HEK293T (cell line): Measurements from ENCODE around the gene SELE.

Source experiments
- CTCF ChIA-PET: fragments of 350-600 bp; formaldehyde crosslinking; extraction: SDS; loops from one replicate; lab custom pipeline; 2021; ENCODE audit warnings: antibody characterized with exemption, inconsistent platforms; lab: Yijun Ruan, JAX
- POLR2A ChIA-PET: fragments of 350-600 bp; formaldehyde crosslinking; extraction: SDS; loops from one replicate; lab custom pipeline; 2020; ENCODE audit warnings: antibody characterized with exemption, inconsistent platforms; lab: Yijun Ruan, JAX
- DNase-seq: peaks from one replicate; pipeline ENCODE4 v3.0.0; 2012; ENCODE audit warnings: mixed read lengths; ENCODE audit errors: extremely low spot score
- ARNT ChIP-seq: fragments of 450-650 bp; IDR thresholded peaks from 2 replicates; pipeline ENCODE4 v1.6.1; 2017; ENCODE audit warnings: mild to moderate bottlenecking
- BHLHE40 ChIP-seq: fragments of 450-650 bp; IDR thresholded peaks from 2 replicates; pipeline ENCODE4 v1.6.1; 2016; ENCODE audit warnings: mild to moderate bottlenecking, moderate library complexity, borderline replicate concordance
- CTBP1 ChIP-seq: fragments of 450-650 bp; IDR thresholded peaks from 2 replicates; pipeline ENCODE4 v1.6.1; 2016; ENCODE audit warnings: borderline replicate concordance
- ELF4 ChIP-seq: fragments of 450-650 bp; IDR thresholded peaks from 2 replicates; pipeline ENCODE4 v1.6.1; 2017; ENCODE audit warnings: antibody characterized with exemption
- FOXA1 ChIP-seq: fragments of 450-650 bp; IDR thresholded peaks from 2 replicates; pipeline ENCODE4 v1.6.1; 2016; ENCODE audit warnings: mild to moderate bottlenecking
- FOXK2 ChIP-seq: fragments of 450-650 bp; IDR thresholded peaks from 2 replicates; pipeline ENCODE4 v1.6.1; 2016; ENCODE audit warnings: mild to moderate bottlenecking
- FOXM1 ChIP-seq: fragments of 450-650 bp; IDR thresholded peaks from 2 replicates; pipeline ENCODE4 v1.6.1; 2017; ENCODE audit warnings: mild to moderate bottlenecking, borderline replicate concordance
- HDGF ChIP-seq: fragments of 450-650 bp; IDR thresholded peaks from 2 replicates; pipeline ENCODE4 v1.6.1; 2017; ENCODE audit warnings: antibody characterized with exemption, borderline replicate concordance
- L3MBTL2 ChIP-seq: fragments of 450-650 bp; conservative IDR thresholded peaks from 2 replicates; pipeline ENCODE4 v1.6.1; 2016; ENCODE audit warnings: mild to moderate bottlenecking
- LEF1 ChIP-seq: fragments of 450-650 bp; IDR thresholded peaks from 2 replicates; pipeline ENCODE4 v1.6.1; 2017; ENCODE audit warnings: mild to moderate bottlenecking, borderline replicate concordance
- NFRKB ChIP-seq: fragments of 450-650 bp; IDR thresholded peaks from 2 replicates; pipeline ENCODE4 v1.6.1; 2016; ENCODE audit warnings: mild to moderate bottlenecking, moderate library complexity
- PKNOX1 ChIP-seq: fragments of 450-650 bp; IDR thresholded peaks from 2 replicates; pipeline ENCODE4 v1.6.1; 2016
- SP1 ChIP-seq: fragments of 450-650 bp; IDR thresholded peaks from 2 replicates; pipeline ENCODE4 v1.6.1; 2017
- SUZ12 ChIP-seq: fragments of 450-650 bp; IDR thresholded peaks from 2 replicates; pipeline ENCODE4 v1.6.1; 2016; ENCODE audit warnings: mild to moderate bottlenecking
- TARDBP ChIP-seq: fragments of 450-650 bp; IDR thresholded peaks from 2 replicates; pipeline ENCODE4 v1.6.1; 2016
- ZNF384 ChIP-seq: fragments of 450-650 bp; IDR thresholded peaks from 2 replicates; pipeline ENCODE4 v1.6.1; 2016

SELE gene

DNA sequence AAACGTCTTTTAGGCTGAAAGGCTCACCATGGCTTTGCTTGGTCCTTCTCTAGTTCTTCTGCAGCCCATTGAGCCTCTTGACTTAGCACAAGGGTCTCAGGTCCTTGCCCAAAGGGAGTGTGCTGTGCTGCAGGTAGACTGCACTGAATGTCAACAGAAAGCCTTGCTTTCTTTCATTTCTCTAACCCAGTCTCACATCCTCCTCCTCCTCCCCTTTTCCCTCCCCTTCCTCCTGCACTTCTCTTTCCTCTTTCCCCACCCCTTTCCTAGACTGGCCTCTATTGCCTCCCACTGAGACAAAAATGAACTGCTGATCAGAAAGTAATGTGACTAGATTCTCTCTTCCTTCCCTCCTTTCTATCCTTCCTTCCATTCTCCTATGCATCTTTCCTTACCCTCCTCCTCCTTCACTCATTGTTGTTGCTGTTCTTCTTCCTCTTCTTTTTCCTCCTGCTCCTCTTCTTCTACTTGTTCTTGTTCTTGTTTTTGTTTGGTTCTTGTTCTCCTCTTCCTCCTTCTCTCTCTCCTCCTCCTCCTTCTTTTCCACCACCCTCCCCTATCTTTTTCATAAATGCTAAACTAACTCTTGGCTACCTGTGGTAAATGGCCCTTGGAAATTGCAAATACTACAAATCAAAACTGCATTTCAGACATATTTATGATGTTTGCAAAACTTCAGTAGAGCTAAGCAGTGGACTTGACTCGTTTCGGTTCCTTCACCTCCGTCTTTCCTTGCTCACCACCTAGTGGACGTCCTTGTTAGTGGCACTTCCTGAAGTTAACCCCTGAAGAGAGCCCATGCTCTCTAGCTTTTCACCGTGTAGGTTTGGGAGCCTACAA is 22.2 kb downstream of the SELE start, which contains the start of gene SELL:
Gene SELL, minus strand, starts transcription at position 152 of the 840 bp plus-strand sequence. Its CDS starts 122 bp downstream, at position 30.
- TF ChIP-seq L3MBTL2 (no peak), PKNOX1 (peak; percentile 59)
- ChIA-PET POLR2A (no interaction called here), CTCF (interaction anchor here (0.6 to 1.3 kb wide), 7 partner anchors 8 to 1474 kb away, joined by 3 to 5 read pairs (median 3); no protein-coding TSS in a partner anchor)
- peak; percentile 76 for DNase-seq

- ChIA-PET CTCF (no interaction called here), POLR2A (no interaction called here)
- TF ChIP-seq HDGF: no peak
- no peak for TF ChIP-seq ELF4
- no peak for TF ChIP-seq ARNT
- no peak for TF ChIP-seq FOXA1
- DNase-seq: no peak
These were observed 25.2 kb downstream of the SELE start for GRCh38 chr1:169708647-169709046.

- ChIA-PET POLR2A (no interaction called here), CTCF (no interaction called here)
- no peak for TF ChIP-seq SUZ12
- no peak for TF ChIP-seq TARDBP
- no peak for TF ChIP-seq NFRKB
- TF ChIP-seq FOXK2: no peak
- TF ChIP-seq BHLHE40: no peak
- no peak for TF ChIP-seq CTBP1
- TF ChIP-seq L3MBTL2: no peak
- no peak for TF ChIP-seq FOXA1
These were observed 25.8 kb downstream of the SELE start for GRCh38 chr1:169707912-169708604.

DNA sequence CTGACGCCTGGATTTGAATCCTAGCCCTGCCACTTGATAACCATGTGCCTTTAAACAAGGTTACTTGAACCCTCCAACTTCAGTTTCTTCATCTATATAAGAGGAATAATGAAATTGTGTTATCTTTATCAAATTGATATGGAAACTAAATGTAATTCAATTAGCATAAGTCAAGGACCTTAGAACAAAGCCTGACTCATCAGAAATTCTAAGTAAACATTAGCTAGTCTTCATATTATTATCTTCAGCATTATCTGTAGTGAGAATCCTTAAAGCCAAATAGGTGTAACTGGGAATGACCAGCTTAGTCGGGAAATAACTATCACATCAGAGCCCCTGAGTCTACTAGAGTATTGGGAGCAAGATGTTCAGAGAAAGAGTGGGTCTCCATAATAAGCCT is 29.1 kb downstream of the SELE start:
- ChIA-PET POLR2A (no interaction called here), CTCF (no interaction called here)
- DNase-seq: no peak
- TF ChIP-seq L3MBTL2: no peak
- no peak for TF ChIP-seq CTBP1
- no peak for TF ChIP-seq LEF1
- no peak for TF ChIP-seq ZNF384
- TF ChIP-seq ARNT: no peak
- TF ChIP-seq PKNOX1: no peak
- no peak for TF ChIP-seq FOXA1
- no peak for TF ChIP-seq ELF4
- TF ChIP-seq HDGF: no peak
- TF ChIP-seq TARDBP: no peak
- no peak for TF ChIP-seq BHLHE40
- no peak for TF ChIP-seq NFRKB
- no peak for TF ChIP-seq FOXM1
- TF ChIP-seq SP1: no peak
- TF ChIP-seq SUZ12: no peak
- TF ChIP-seq FOXK2: no peak

More at GRCh38 chr1:169707912-169708604, 25.8 kb downstream of the SELE start:
- DNase-seq: no peak

- ChIA-PET POLR2A (no interaction called here), CTCF (no interaction called here)
- DNase-seq: no peak
- TF ChIP-seq LEF1 (no peak), ARNT (no peak), HDGF (no peak), SUZ12 (no peak), PKNOX1 (no peak), CTBP1 (no peak), NFRKB (no peak), BHLHE40 (no peak), ELF4 (no peak), L3MBTL2 (no peak), TARDBP (no peak), FOXK2 (no peak), SP1 (no peak), FOXM1 (no peak)
These were observed 32.4 kb downstream of the SELE start for GRCh38 chr1:169701261-169702005.

DNA sequence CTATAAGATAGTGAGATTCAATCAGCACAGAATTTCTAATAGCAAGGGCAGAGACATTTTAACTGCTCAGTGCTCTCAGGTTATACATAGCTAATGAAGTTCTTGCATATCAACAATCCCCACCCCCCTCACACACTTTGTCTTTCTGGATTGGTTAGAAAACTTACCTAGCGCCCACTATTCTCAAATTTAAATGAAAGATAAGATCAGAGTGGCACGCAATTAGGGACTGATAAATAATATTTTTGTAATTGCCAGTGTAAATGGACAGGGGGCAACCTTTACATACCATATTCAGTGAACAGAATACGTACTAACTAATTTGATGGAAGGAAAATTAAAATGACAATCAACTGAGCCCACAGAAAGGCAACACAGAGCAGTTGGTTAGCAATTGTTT is 34.2 kb downstream of the SELE start:
- POLR2A ChIA-PET: no interaction called here

More for the DNA sequence above, 34.2 kb downstream of the SELE start:
- no peak for DNase-seq
- TF ChIP-seq FOXM1 (no peak), L3MBTL2 (no peak), SP1 (no peak), TARDBP (no peak), SUZ12 (no peak), FOXK2 (no peak), CTBP1 (no peak), PKNOX1 (no peak), ELF4 (no peak), ARNT (no peak), HDGF (no peak), ZNF384 (no peak)
- CTCF ChIA-PET: no interaction called here
